A549 (cell line): Measurements from ENCODE around the gene ALX3. TPM values are rescaled to one million over a fixed set of nuclear protein-coding genes. Genes with fewer than 3 reads are reported as not detected.

Experiments used
- ATAC-seq, 2 experiments: fragments of 200-7000 bp in 1 of 2; fragments of >200 bp in 1 of 2; cut with Nextera tagmentation in 1 of 2; cut with Tn5 transposase in 1 of 2; 3 replicates each; pipeline versions ENCODE4 v1.8.0 to v1.9.1; 2018 to 2020; ENCODE audit warnings: mild to moderate bottlenecking in 1 of 2, moderate library complexity in 1 of 2
- CTCF ChIA-PET: fragments of 300-600 bp; sonication (Branson Sonifier 250); formaldehyde crosslinking; extraction: SDS; loops from one replicate; lab custom pipeline; 2021; ENCODE audit warnings: antibody characterized with exemption, inconsistent platforms; lab: Yijun Ruan, JAX
- POLR2A ChIA-PET: fragments of 350-600 bp; formaldehyde crosslinking; extraction: SDS; loops from one replicate; lab custom pipeline; 2021; ENCODE audit warnings: antibody characterized with exemption, inconsistent platforms; lab: Yijun Ruan, JAX
- DNase-seq, 2 experiments: peaks; one replicate each; pipeline versions ENCODE4 v3.0.0 to v3.0.0-alpha.2; 2011 to 2016; ENCODE audit warnings: low read depth in 1 of 2, low spot score in 1 of 2
- FAIRE-seq: peaks from 2 replicates; lab custom pipeline; 2011; peaks lifted over from hg19 to GRCh38; lab: Jason Lieb, UNC
- H3K27ac ChIP-seq, 2 experiments: fragments of >200 bp; sonication (Bioruptor Twin); formaldehyde crosslinking; 3 replicates each; pipeline ENCODE4 v1.5.1; 2016 to 2017
- H3K4me1 ChIP-seq: fragments of >200 bp; sonication (Bioruptor Twin); formaldehyde crosslinking; 3 replicates; pipeline ENCODE4 v1.6.1; 2016
- H3K4me2 ChIP-seq: fragments of >200 bp; sonication (Bioruptor Twin); formaldehyde crosslinking; 3 replicates; pipeline ENCODE4 v1.6.1; 2016
- H3K4me3 ChIP-seq: fragments of >200 bp; sonication (Bioruptor Twin); formaldehyde crosslinking; 3 replicates; pipeline ENCODE4 v1.5.1; 2016
- H3K9me3 ChIP-seq: fragments of >200 bp; sonication (Bioruptor Twin); formaldehyde crosslinking; 3 replicates; pipeline ENCODE4 v1.6.1; 2016
- ATOH8 ChIP-seq: fragments of 250-450 bp; sonication (Bioruptor Pico); IDR thresholded peaks from 2 replicates; pipeline ENCODE4 v1.5.0; 2020; ENCODE audit warnings: low read depth, mild to moderate bottlenecking, moderate library complexity
- BHLHE40 ChIP-seq: IDR thresholded peaks from 2 replicates; pipeline ENCODE4 v1.6.1; 2012; ENCODE audit warnings: low read depth, low read length, inconsistent platforms
- FOSL2 ChIP-seq, 2 experiments: fragments of 450-650 bp in 1 of 2; fragments of >200 bp in 1 of 2; sonication (Bioruptor Twin) in 1 of 2; formaldehyde crosslinking; IDR thresholded peaks; 2 replicates each; pipeline versions ENCODE4 v1.5.0 to v1.6.1; 2016 to 2020; ENCODE audit warnings: mild to moderate bottlenecking in 1 of 2, moderate library complexity in 1 of 2
- GATA3 ChIP-seq: IDR thresholded peaks from 2 replicates; pipeline ENCODE4 v1.6.1; 2012; ENCODE audit warnings: borderline replicate concordance
- HDAC2 ChIP-seq: fragments of 200-600 bp; sonication (generic); IDR thresholded peaks from 2 replicates; pipeline ENCODE4 v1.6.1; 2016
- HES2 ChIP-seq: fragments of >200 bp; sonication (Bioruptor Twin); formaldehyde crosslinking; IDR thresholded peaks from 2 replicates; pipeline ENCODE4 v1.6.1; 2016
- HEYL ChIP-seq: fragments of 250-450 bp; sonication (Bioruptor Pico); IDR thresholded peaks from 2 replicates; pipeline ENCODE4 v1.8.0; 2021; ENCODE audit warnings: mild to moderate bottlenecking, moderate library complexity
- HOXB13 ChIP-seq: fragments of 250-450 bp; sonication (Bioruptor Pico); IDR thresholded peaks from 2 replicates; pipeline ENCODE4 v1.5.0; 2020; ENCODE audit warnings: low read depth, mild to moderate bottlenecking, moderate library complexity
- HOXB5 ChIP-seq: fragments of 250-450 bp; sonication (Bioruptor Pico); IDR thresholded peaks from 2 replicates; pipeline ENCODE4 v1.5.0; 2020; ENCODE audit warnings: mild to moderate bottlenecking, moderate library complexity
- KDM5A ChIP-seq: fragments of 200-600 bp; sonication (generic); IDR thresholded peaks from 2 replicates; pipeline ENCODE4 v1.6.1; 2016; ENCODE audit warnings: antibody characterized with exemption, mild to moderate bottlenecking
- MYC ChIP-seq: IDR thresholded peaks from 2 replicates; pipeline ENCODE4 v1.6.1; 2012; ENCODE audit warnings: mild to moderate bottlenecking, inconsistent platforms, low read length, improper control_type of control experiment, borderline replicate concordance
- NPAS2 ChIP-seq: fragments of 250-450 bp; sonication (Bioruptor Pico); IDR thresholded peaks from 2 replicates; pipeline ENCODE4 v1.8.0; 2022; ENCODE audit warnings: mild to moderate bottlenecking, moderate library complexity, borderline replicate concordance
- PBX3 ChIP-seq: IDR thresholded peaks from 2 replicates; pipeline ENCODE4 v1.6.1; 2012
- PHF8 ChIP-seq: fragments of 200-600 bp; sonication (generic); IDR thresholded peaks from 2 replicates; pipeline ENCODE4 v1.6.1; 2016; ENCODE audit warnings: low read depth, mild to moderate bottlenecking, antibody characterized with exemption, moderate library complexity, borderline replicate concordance
- RCOR1 ChIP-seq: fragments of 150-350 bp; IDR thresholded peaks from 2 replicates; pipeline ENCODE4 v1.6.1; 2014; ENCODE audit warnings: antibody characterized with exemption, low read length, low read depth
- RFX5 ChIP-seq: fragments of 450-650 bp; IDR thresholded peaks from 2 replicates; pipeline ENCODE4 v1.7.1; 2014; ENCODE audit warnings: antibody characterized with exemption, mild to moderate bottlenecking, moderate library complexity
- SREBF2 ChIP-seq: fragments of 450-650 bp; IDR thresholded peaks from 2 replicates; pipeline ENCODE4 v1.6.1; 2014; ENCODE audit warnings: mild to moderate bottlenecking, moderate library complexity
- TP53 ChIP-seq: fragments of 250-450 bp; sonication (Bioruptor Pico); IDR thresholded peaks from 2 replicates; pipeline ENCODE4 v1.5.0; 2021; ENCODE audit warnings: mild to moderate bottlenecking, moderate library complexity
- ZC3H11A ChIP-seq: fragments of 450-650 bp; IDR thresholded peaks from 2 replicates; pipeline ENCODE4 v1.6.1; 2014; ENCODE audit warnings: antibody characterized with exemption, mild to moderate bottlenecking
- WGBS: methylation state at CpG from one replicate; pipeline ENCODE4 v1.1.6; 2017; ENCODE audit errors: missing lambda C conversion rate; 5-methylcytosine and 5-hydroxymethylcytosine counted together
- polyA plus RNA-seq, 4 experiments: library from polyadenylated mRNA; depleted of rRNA in 3 of 4; stranded (reverse); fragments of >200 nt; fragmentation: RNase III in 1 of 4; extraction: RNeasy Plus Mini Kit Qiagen cat#74134 plus additional on column Dnase treatment in 1 of 4; gene quantifications; 2 replicates in 3 of 4; 3 replicates in 1 of 4; pipeline ENCODE4 v1.2.3, GENCODE V29; 2011 to 2017

ALX3 gene
- polyA plus RNA-seq, 2 of the 4 experiments (the other 2 are of a cell fraction), result not detected

- CTCF ChIA-PET, result interaction anchor here (0.6 to 10.7 kb wide), 5 partner anchors 8 to 594 kb away, joined by 3 to 130 read pairs (median 13); no protein-coding TSS in a partner anchor
- 92% methylated on average over 6 of the region's 11 CpGs for WGBS
Observed at GRCh38 chr1:110049801-110050601, 20.5 kb downstream of the ALX3 start.

GRCh38 chr1:110048923-110049601, 21.4 kb downstream of the ALX3 start:
- POLR2A ChIA-PET, result no interaction called here
- CTCF ChIA-PET, result interaction anchor here (0.6 to 10.7 kb wide), 3 partner anchors 14 to 593 kb away, joined by 3 to 130 read pairs (median 13); no protein-coding TSS in a partner anchor

More at GRCh38 chr1:110049801-110050601, 20.5 kb downstream of the ALX3 start:
- H3K4me1 ChIP-seq, result no peaks in the 10 kb centered on the region
- ATAC-seq (no peak), DNase-seq (no peak), FAIRE-seq (no peak)
- H3K4me3 ChIP-seq, result no peak overlapping the region
- no peak overlapping the region for H3K27ac ChIP-seq
- POLR2A ChIA-PET, result interaction anchor here (1.5 kb wide), 1 partner anchor 15 kb away, joined by 3 read pairs; the partner anchor contains the start of gene STRIP1
- H3K9me3 ChIP-seq, result no peaks in the 10 kb centered on the region
- H3K4me2 ChIP-seq, result no peak overlapping the region
- TF ChIP-seq NPAS2 (CRISPR knock-in tag) (no peak), RFX5 (no peak), RCOR1 (no peak), HOXB5 (CRISPR knock-in tag) (no peak)
- TF ChIP-seq, all 56 proteins: peak for 0

GRCh38 chr1:110048240-110048639, 22.2 kb downstream of the ALX3 start:
- DNase-seq (no peak), FAIRE-seq (no peak), ATAC-seq (no peak)
- POLR2A ChIA-PET, result no interaction called here
- Histone ChIP-seq H3K9me3 (no peaks in the 10 kb centered on the region), H3K4me3 (no peak overlapping the region), H3K27ac (no peak overlapping the region), H3K4me2 (no peak overlapping the region), H3K4me1 (no peaks in the 10 kb centered on the region)
- CTCF ChIA-PET, result interaction anchor here (10.7 kb wide), 1 partner anchor 14 kb away, joined by 130 read pairs; no protein-coding TSS in a partner anchor
- TF ChIP-seq HEYL (CRISPR knock-in tag) (no peak), PBX3 (no peak), ZC3H11A (no peak), GATA3 (no peak), HOXB13 (CRISPR knock-in tag) (no peak), KDM5A (no peak), FOSL2 (IDR thresholded peaks at IDR 0.05) (no peak), FOSL2 (CRISPR knock-in tag; IDR thresholded peaks at IDR 0.05) (no peak), HDAC2 (no peak)
- 91% methylated on average over 5 of the region's 5 CpGs for WGBS

More at GRCh38 chr1:110048923-110049601, 21.4 kb downstream of the ALX3 start:
- ATAC-seq, result no peak
- TF ChIP-seq PHF8, result no peak
- TF ChIP-seq HOXB5 (CRISPR knock-in tag), result no peak
- no peak for TF ChIP-seq SREBF2
- TF ChIP-seq BHLHE40, result no peak
- TF ChIP-seq HES2, result no peak
- no peak for TF ChIP-seq MYC
- Histone ChIP-seq H3K4me3 (no peak overlapping the region), H3K4me2 (no peak overlapping the region), H3K9me3 (no peaks in the 10 kb centered on the region), H3K27ac (no peak overlapping the region), H3K4me1 (no peaks in the 10 kb centered on the region)
- WGBS, result 84% methylated on average over 8 of the region's 9 CpGs
- no peak for FAIRE-seq
- no peak for DNase-seq

GRCh38 chr1:110047463-110047862, 23.0 kb downstream of the ALX3 start:
- peak in 1 of 2 experiments; percentile 11 for DNase-seq
- POLR2A ChIA-PET, result no interaction called here
- ATAC-seq, result peak; percentile 80 to 85

More at GRCh38 chr1:110047463-110047862, 23.0 kb downstream of the ALX3 start:
- Histone ChIP-seq H3K9me3 (no peaks in the 10 kb centered on the region), H3K4me3 (no peak overlapping the region), H3K27ac (no peak overlapping the region), H3K4me2 (no peak overlapping the region), H3K4me1 (no peaks in the 10 kb centered on the region)
- TF ChIP-seq ATOH8 (CRISPR knock-in tag) (no peak), TP53 (CRISPR knock-in tag) (no peak)
- 100% methylated on average over 2 of the region's 3 CpGs for WGBS
- CTCF ChIA-PET, result interaction anchor here (10.7 kb wide), 1 partner anchor 15 kb away, joined by 130 read pairs; no protein-coding TSS in a partner anchor
- FAIRE-seq, result no peak
